A673 (cell line): ENCODE results near the gene GABARAPL2. TPM values are rescaled to one million over a fixed set of nuclear protein-coding genes. Genes with fewer than 3 reads are reported as not detected.
"Not testable (repeated sequence)": the region's sequence is repeated elsewhere in the genome, so short reads cannot be mapped to it uniquely, and the experiment has no call there.

Source experiments
- BruUV-seq: library from RNA; stranded (reverse); fragments of 400-500 nt; replicated peaks from 2 replicates; lab custom pipeline; 2021; lab: Mats Ljungman, UMichigan
- CTCF ChIA-PET: fragments of 300-600 bp; sonication (Branson Sonifier 250); formaldehyde crosslinking; loops from one replicate; lab custom pipeline; 2022; ENCODE audit warnings: antibody characterized with exemption; lab: Charles Lee
- POLR2A ChIA-PET: fragments of 300-600 bp; sonication (Branson Sonifier 250); formaldehyde crosslinking; loops from one replicate; lab custom pipeline; 2022; ENCODE audit warnings: antibody characterized with exemption; ENCODE audit not compliant: low non-redundant PET; lab: Charles Lee
- DNase-seq: peaks from one replicate; pipeline ENCODE4 v3.0.0-alpha.2; 2015; ENCODE audit warnings: low spot score
- H3K27ac ChIP-seq: fragments of 200-600 bp; sonication (generic); 2 replicates; pipeline ENCODE4 v1.5.1; 2016; ENCODE audit warnings: mixed run types, low read depth, mild to moderate bottlenecking, mixed read lengths, antibody characterized with exemption, low read length; ENCODE audit not compliant: poor library complexity, severe bottlenecking
- H3K27me3 ChIP-seq: fragments of 200-600 bp; sonication (generic); replicated peaks from 2 replicates; pipeline ENCODE4 v1.6.1; 2017; ENCODE audit warnings: mixed run types, low read depth, mild to moderate bottlenecking, mixed read lengths, antibody characterized with exemption, low read length; ENCODE audit not compliant: insufficient read depth, poor library complexity
- H3K36me3 ChIP-seq: fragments of 200-600 bp; sonication (generic); 2 replicates; pipeline ENCODE4 v1.6.1; 2016; ENCODE audit warnings: mixed run types, mild to moderate bottlenecking, mixed read lengths, antibody characterized with exemption, low read length; ENCODE audit not compliant: insufficient read depth, poor library complexity, severe bottlenecking
- H3K4me1 ChIP-seq: fragments of 200-600 bp; sonication (generic); 2 replicates; pipeline ENCODE4 v1.6.1; 2017; ENCODE audit warnings: mixed run types, mild to moderate bottlenecking, mixed read lengths, antibody characterized with exemption, low read length; ENCODE audit not compliant: insufficient read depth, poor library complexity, severe bottlenecking
- H3K4me3 ChIP-seq: fragments of 200-600 bp; sonication (generic); 2 replicates; pipeline ENCODE4 v1.5.1; 2016; ENCODE audit warnings: low read depth, mixed run types, mild to moderate bottlenecking, mixed read lengths, low read length; ENCODE audit not compliant: poor library complexity, severe bottlenecking
- H3K9me3 ChIP-seq: fragments of 200-600 bp; sonication (generic); 2 replicates; pipeline ENCODE4 v1.6.1; 2016; ENCODE audit warnings: mixed run types, low read depth, mild to moderate bottlenecking, mixed read lengths, antibody characterized with exemption, low read length; ENCODE audit not compliant: poor library complexity, severe bottlenecking
- EZH2 ChIP-seq: fragments of 200-600 bp; sonication (generic); IDR thresholded peaks from 2 replicates; pipeline ENCODE4 v1.6.1; 2017; ENCODE audit warnings: borderline replicate concordance, low read depth, mild to moderate bottlenecking, mixed read lengths, antibody characterized with exemption, low read length; ENCODE audit not compliant: poor library complexity, severe bottlenecking
- intact Hi-C: fragments of 100-400 bp; cut with micrococcal nuclease; formaldehyde crosslinking; loops from one replicate; pipeline ENCODE4 v1.10.0; 2022; ENCODE audit not compliant: unreplicated experiment
- total RNA-seq: library from RNA; stranded (reverse); gene quantifications from 2 replicates; pipeline ENCODE4 v1.2.3, GENCODE V29; 2021
- TF ChIP-seq, protein P1 (sequence below): fragments of 300-800, 200-600 bp; sonication (generic); conservative IDR thresholded peaks from 2 replicates; pipeline ENCODE4 v1.5.1; 2017; ENCODE audit warnings: low read depth, mild to moderate bottlenecking, antibody characterized with exemption, low read length, moderate library complexity, mixed read lengths

Gene GABARAPL2
- total RNA-seq, 1 experiment from 2014 or later, result 95.4 TPM

DNA sequence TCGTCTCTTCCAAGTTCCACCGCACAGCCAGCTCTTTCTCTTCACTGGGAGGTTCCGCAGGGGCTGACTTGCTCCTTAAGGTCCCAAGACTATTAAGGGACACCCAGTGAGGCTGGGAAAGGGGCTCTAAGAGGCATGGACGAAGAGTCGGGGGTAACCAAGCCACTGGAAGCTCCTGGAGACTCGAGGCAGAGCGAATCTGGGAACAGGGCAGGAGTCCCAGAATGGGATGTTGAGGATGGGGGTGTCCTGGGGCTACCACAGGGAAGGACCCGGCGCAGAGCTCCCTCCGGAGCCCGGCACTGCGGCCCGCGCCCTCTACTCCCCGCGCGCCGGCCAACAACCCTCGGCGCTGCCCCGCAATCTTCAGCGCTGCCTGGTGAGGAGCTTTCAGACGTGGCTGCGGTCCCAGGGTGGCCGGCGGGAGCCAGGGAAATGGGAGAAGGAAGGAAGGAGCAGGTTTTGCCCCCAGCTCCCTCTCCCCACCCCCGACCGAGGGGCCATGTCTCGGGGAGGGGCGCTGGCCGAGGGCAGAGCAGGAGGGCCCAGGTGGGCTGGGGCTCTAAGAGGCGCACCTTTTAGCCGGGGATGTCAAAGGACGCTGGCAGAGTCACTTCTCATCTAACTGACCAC, 30.9 kb upstream of the GABARAPL2 start:
- Histone ChIP-seq H3K9me3 (no peaks in the 10 kb centered on the region), H3K27ac (no peak overlapping the region), H3K27me3 (no peaks in the 10 kb centered on the region), H3K4me1 (no peaks in the 10 kb centered on the region), H3K4me3 (no peak overlapping the region), H3K36me3 (no peaks in the 10 kb centered on the region)
- ChIA-PET POLR2A (no interaction called here), CTCF (no interaction called here)
- TF ChIP-seq, protein P1, sequence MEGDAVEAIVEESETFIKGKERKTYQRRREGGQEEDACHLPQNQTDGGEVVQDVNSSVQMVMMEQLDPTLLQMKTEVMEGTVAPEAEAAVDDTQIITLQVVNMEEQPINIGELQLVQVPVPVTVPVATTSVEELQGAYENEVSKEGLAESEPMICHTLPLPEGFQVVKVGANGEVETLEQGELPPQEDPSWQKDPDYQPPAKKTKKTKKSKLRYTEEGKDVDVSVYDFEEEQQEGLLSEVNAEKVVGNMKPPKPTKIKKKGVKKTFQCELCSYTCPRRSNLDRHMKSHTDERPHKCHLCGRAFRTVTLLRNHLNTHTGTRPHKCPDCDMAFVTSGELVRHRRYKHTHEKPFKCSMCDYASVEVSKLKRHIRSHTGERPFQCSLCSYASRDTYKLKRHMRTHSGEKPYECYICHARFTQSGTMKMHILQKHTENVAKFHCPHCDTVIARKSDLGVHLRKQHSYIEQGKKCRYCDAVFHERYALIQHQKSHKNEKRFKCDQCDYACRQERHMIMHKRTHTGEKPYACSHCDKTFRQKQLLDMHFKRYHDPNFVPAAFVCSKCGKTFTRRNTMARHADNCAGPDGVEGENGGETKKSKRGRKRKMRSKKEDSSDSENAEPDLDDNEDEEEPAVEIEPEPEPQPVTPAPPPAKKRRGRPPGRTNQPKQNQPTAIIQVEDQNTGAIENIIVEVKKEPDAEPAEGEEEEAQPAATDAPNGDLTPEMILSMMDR, result no peak
- TF ChIP-seq EZH2, result no peak
- no peak for DNase-seq
- no TSS peak for BruUV-seq
- intact Hi-C loops, result no loop called here

DNA sequence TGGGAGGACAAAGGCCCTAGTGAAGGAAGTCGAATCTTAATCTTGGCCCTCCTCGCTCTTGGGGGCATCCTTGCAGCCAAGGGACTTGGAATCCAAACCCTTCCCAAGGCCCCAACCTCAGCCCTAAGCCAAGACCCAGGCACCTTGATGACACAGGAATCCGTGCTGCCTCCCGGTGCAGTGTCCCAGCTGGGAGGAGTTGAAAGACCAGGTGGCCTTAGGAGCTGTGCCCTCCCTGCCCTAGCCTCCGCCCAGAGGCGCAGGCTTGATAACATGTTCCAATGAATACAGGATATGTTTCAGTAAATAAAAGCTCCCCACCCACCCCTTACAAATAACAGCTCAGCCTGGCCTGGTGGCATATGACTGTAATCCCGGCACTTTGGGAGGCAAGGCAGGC, 30.3 kb upstream of the GABARAPL2 start, which contains the start of gene CHST5:
TSS of gene CHST5 (minus strand) at position 208 of the 400 bp plus-strand sequence. CDS start 5,724 bp downstream, outside the sequence.
- no peak for DNase-seq
- Histone ChIP-seq H3K9me3 (no peaks in the 10 kb centered on the region), H3K4me3 (no peak within 1 kb of the TSS), H3K27ac (no peak within 1 kb of the TSS), H3K36me3 (no peaks in the 10 kb centered on the region), H3K4me1 (no peaks in the 10 kb centered on the region), H3K27me3 (no peaks in the 10 kb centered on the region)
- no peak for TF ChIP-seq EZH2
- TF ChIP-seq, protein P1, result no peak
- no TSS peak for BruUV-seq
- intact Hi-C loops, result no loop called here
- ChIA-PET CTCF (interaction anchor here (1.8 kb wide), 1 partner anchor 18 kb away, joined by 4 read pairs; no protein-coding TSS in a partner anchor), POLR2A (no interaction called here)

DNA sequence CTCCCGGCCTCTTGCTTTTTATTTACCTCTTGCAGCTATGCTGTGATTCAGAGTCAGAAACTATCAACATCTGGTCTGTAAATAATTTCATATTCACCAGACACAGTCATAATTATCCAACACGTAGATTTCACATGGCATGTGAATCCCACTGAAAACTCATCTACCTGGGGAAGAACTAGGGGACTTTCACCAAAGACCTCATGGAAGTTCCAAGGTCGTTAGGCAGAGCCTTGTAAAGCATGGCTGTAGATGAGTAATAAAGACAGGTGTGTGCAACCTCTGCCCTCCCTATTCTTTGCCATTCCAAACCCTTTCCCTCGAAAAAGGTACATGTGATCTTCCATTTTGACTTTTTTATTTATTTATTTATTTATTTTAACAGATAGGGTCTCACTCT, 28.4 kb upstream of the GABARAPL2 start:
- DNase-seq, result no peak
- Histone ChIP-seq H3K4me3 (no peak overlapping the region), H3K27me3 (no peaks in the 10 kb centered on the region), H3K9me3 (no peaks in the 10 kb centered on the region), H3K4me1 (no peaks in the 10 kb centered on the region), H3K36me3 (peaks cover 7% of the 10 kb centered on the region), H3K27ac (no peak overlapping the region)
- intact Hi-C loops, result no loop called here
- BruUV-seq, result no TSS peak
- POLR2A ChIA-PET, result no interaction called here
- TF ChIP-seq, protein P1, result no peak
- no peak for TF ChIP-seq EZH2
- CTCF ChIA-PET, result interaction anchor here (0.6 to 1.8 kb wide), 2 partner anchors 20 to 46 kb away, joined by 3 to 4 read pairs; no protein-coding TSS in a partner anchor

DNA sequence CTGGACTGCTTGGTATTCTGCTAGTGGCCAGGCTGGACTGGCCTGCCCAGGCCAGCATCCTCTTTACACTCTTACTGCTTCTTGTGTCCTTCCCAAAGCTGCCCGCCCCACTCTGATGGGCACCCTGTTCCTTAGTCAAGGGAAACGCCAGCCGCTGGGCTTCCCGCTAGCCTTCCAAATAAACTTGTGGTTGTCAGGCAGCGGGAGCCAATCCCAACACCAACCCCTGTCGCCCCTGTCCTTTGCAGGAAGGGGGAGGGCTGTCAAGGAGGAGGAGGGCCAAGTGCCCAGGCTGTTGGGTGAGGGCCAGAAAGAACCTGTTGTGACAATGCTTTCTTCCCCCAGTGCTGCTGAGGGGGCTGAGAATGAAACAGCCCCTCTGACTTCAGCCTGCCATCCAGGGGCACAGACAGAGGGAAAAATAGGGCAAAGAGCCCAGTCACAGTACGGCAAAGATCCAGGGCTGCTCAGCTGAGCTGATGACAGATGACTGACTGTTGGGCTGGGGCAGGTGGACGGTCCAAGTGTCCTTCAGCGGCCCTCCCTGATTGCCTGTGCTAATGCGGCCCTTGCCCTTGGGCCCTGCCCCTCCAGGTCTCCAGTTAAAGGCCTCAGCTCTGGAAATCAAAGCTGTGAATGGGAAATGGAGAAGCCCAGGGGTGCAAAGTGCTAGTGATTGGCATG, 27.2 kb upstream of the GABARAPL2 start:
- CTCF ChIA-PET, intact Hi-C loops, H3K27ac ChIP-seq, H3K9me3 ChIP-seq, DNase-seq, POLR2A ChIA-PET, H3K36me3 ChIP-seq, H3K4me1 ChIP-seq, BruUV-seq, H3K4me3 ChIP-seq, H3K27me3 ChIP-seq: not testable (repeated sequence)
